AG10803 (cell line): Measurements from ENCODE around the gene PRDM10.

Source experiments
- DNase-seq: peaks from one replicate; pipeline ENCODE4 v3.0.0; 2010; ENCODE audit warnings: low read depth
- H3K4me3 ChIP-seq: 2 replicates; pipeline ENCODE4 v1.5.1; 2011; ENCODE audit warnings: mild to moderate bottlenecking, low read length, control low read depth
- TF ChIP-seq, protein P1 (sequence below): conservative IDR thresholded peaks from 2 replicates; pipeline ENCODE4 v1.5.1; 2011; ENCODE audit warnings: mild to moderate bottlenecking, low read length, control low read depth, inconsistent platforms

The PRDM10 gene

DNA sequence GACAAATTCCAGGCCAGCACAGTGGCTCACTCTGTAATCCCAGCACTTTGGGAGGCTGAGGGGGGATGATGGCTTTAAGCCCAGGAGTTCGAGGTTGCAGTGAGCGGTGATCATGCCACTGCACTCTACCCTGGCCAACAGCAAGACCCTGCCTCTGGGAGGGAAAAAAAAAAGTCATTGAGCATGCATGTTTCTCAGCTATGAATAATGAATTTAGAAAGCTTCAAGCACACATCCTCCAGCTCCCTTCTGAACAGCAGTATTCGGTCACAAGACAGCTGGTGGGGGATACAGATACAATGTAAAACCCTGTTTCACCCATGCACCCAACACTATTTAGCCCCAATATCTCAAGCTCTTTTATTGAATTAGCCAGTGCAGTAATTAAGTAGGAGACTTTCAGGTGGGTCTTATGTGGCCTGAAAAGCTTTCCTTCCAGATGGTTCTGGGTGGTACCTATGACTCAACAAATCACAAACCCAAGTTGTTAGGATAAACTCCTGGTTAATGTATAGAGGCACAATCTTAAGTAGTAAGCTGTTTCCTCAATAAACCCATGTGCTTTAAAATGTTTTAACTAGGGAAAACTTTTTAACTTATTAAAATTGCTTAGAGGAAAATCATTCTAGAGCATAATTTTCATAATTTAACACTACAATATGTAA, 13.4 kb downstream of the PRDM10 start:
- no peak for DNase-seq
- TF ChIP-seq, protein P1, sequence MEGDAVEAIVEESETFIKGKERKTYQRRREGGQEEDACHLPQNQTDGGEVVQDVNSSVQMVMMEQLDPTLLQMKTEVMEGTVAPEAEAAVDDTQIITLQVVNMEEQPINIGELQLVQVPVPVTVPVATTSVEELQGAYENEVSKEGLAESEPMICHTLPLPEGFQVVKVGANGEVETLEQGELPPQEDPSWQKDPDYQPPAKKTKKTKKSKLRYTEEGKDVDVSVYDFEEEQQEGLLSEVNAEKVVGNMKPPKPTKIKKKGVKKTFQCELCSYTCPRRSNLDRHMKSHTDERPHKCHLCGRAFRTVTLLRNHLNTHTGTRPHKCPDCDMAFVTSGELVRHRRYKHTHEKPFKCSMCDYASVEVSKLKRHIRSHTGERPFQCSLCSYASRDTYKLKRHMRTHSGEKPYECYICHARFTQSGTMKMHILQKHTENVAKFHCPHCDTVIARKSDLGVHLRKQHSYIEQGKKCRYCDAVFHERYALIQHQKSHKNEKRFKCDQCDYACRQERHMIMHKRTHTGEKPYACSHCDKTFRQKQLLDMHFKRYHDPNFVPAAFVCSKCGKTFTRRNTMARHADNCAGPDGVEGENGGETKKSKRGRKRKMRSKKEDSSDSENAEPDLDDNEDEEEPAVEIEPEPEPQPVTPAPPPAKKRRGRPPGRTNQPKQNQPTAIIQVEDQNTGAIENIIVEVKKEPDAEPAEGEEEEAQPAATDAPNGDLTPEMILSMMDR: no peak
- H3K4me3 ChIP-seq: no peak overlapping the region

DNA sequence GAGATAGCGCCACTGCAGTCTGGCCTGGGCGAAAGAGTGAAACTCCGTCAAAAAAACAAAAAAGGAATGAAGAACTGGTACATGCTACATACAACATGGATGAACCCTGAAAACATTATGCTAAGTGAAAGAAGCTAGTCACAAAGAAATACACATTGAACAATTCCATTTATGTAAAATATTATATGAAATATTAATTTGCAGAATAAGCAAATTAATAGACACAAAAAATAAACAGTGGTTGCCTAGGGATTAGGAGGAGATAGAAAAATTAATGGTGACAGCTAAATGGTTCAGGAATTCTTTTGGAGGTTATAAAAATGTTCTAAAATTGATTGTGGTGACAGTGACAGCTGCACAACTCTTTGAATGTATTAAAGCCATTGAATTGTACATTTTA, 14.7 kb downstream of the PRDM10 start:
- DNase-seq: no peak
- TF ChIP-seq, protein P1: no peak
- H3K4me3 ChIP-seq: no peak overlapping the region

DNA sequence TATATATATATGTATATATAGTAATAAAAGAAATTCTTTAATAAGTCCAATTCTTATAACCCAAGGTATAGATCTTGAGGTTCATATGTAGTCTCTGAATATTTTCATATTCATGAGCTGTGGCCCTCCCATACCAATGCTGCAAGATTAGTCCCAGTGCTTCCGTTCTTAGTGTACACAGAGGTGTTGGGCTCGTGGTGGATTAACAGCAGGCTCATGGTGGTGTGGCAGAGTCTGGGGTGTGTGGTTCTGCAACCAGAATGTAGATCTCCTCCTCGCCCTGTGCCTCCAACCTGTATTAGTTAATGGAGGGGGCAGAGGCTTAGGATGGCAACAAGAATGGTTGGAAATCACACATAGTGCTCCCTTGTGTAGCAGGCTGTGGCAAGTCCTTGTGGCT, 16.8 kb downstream of the PRDM10 start:
- TF ChIP-seq, protein P1: no peak
- H3K4me3 ChIP-seq: no peak overlapping the region
- DNase-seq: no peak

DNA sequence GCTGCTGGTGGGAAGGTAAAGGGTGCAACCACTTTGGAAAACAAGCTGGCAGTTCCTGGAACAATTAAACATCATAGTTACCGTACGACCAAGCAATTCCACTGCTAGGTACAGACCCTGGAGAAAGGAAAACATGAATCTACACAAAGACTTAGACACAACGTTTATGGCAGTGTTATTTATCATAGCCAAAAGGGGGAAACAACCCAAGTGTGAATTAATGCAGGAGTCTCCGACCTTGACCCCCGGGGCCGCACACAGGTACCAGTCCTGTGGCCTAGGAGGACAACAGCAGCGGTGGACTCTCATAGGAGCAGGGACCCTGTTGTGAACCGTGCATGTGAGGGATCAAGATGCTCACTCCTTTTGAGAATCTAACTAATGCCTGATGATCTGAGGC, 22.5 kb downstream of the PRDM10 start:
- TF ChIP-seq, protein P1: no peak
- DNase-seq: no peak
- H3K4me3 ChIP-seq: no peak overlapping the region

DNA sequence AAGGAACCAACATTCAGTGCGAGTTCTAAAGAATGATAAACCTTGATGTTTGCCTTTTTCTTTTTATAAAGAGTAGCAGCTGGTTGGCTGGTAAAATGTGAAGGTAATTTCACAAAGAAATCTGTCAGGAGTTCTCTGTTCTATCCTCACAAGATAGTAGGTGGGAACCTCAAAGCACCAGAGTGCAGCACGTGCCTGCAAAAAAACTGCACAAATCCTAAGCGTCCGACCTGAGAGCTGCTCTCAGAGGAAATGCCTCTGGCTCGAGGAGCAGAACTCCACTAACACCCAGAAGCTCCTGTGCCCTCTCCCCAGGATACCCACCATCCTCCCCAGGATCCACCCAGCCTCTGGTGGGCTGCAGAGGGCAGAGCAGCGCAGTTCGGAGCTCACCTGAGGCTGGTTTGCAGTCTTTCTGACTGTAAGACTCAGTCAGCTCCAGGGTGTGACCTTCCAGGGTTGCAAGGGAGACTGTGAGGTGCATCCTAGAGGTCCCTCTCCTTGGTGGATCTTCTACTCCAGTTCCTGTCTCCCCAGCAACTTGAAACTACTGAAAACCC, 23.5 kb downstream of the PRDM10 start:
- H3K4me3 ChIP-seq: no peak overlapping the region
- no peak for DNase-seq
- TF ChIP-seq, protein P1: no peak

DNA sequence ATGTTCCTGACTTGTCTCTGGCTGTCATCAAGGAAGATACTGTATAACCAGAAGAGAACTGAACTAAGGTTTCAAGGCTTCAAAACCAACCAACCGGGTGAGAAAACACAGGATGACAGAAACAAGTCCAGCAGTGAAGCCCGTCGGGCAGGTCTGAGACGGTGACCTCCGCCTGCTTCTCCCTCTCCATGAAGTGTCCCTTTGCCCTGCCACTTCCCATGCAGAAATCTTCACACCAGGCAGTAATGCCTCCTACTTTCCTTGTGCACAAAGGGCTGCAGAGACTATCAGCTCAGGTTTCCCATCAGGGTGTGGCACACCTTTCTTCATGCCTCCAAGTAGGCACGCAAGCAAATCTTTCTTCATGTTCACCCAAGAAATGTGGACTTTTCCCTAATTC, 24.2 kb downstream of the PRDM10 start:
- TF ChIP-seq, protein P1: no peak
- no peak overlapping the region for H3K4me3 ChIP-seq
- DNase-seq: no peak

DNA sequence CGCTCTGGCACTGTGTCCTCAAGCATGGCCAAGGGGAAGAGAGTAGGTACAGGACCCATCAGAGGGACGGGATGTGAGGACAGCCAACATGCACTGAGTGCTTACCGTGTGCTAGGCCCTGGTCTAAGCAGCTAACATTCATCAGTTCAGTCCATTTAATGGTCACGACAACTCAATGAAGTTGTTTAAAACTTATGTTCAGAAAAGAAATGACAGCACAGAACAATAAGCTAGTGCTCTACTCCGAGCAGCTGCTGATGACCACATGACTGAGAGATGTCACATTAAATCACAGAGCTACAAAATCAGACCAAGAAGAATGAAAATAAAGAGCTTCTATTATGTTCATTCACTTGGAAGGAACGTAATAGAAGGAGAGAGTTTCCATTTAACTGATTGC, 26.3 kb downstream of the PRDM10 start:
- no peak for DNase-seq
- H3K4me3 ChIP-seq: no peak overlapping the region
- TF ChIP-seq, protein P1: no peak
